Stomach smooth muscle (tissue), 2 donors: ENCODE data around the gene SRM.
A peak's percentile ranks its signal among the peaks of the same experiment; 100 is the strongest.
"Not testable (repeated sequence)": the region's sequence is repeated elsewhere in the genome, so short reads cannot be mapped to it uniquely, and the experiment has no call there.

Source experiments
- H3K27ac ChIP-seq: one replicate; pipeline ENCODE4 v1.7.0; 2013; ENCODE audit warnings: mild to moderate bottlenecking, low read length, inconsistent platforms
- H3K27me3 ChIP-seq, 2 donors: one replicate each; pipeline ENCODE4 v1.7.0; 2013; ENCODE audit warnings: low read length in 2 of 2; ENCODE audit not compliant: insufficient read depth in 2 of 2, control insufficient read depth in 1 of 2
- H3K36me3 ChIP-seq, 2 donors: one replicate each; pipeline ENCODE4 v1.7.0; 2013; ENCODE audit warnings: low read length in 2 of 2; ENCODE audit not compliant: control insufficient read depth in 2 of 2, insufficient read depth in 2 of 2
- H3K4me1 ChIP-seq: one replicate; pipeline ENCODE4 v1.7.0; 2013; ENCODE audit warnings: low read length; ENCODE audit not compliant: control insufficient read depth, insufficient read depth
- H3K4me3 ChIP-seq, 2 donors: one replicate each; pipeline ENCODE4 v1.7.0; 2013; ENCODE audit warnings: low read length in 2 of 2
- H3K9ac ChIP-seq, 2 donors: one replicate each; pipeline ENCODE4 v1.7.0; 2013; ENCODE audit warnings: low read length in 2 of 2, mild to moderate bottlenecking in 1 of 2
- H3K9me3 ChIP-seq, 2 donors: one replicate each; pipeline ENCODE4 v1.7.0; 2013; ENCODE audit warnings: low read length in 2 of 2; ENCODE audit not compliant: control insufficient read depth in 2 of 2
- donor health status: healthy.
- donor health status: Pancreatic carcinoma.

SRM gene

GRCh38 chr1:11044086-11044848 lies 15.6 kb downstream of the SRM start:
- H3K27ac ChIP-seq: no peak overlapping the region
- no peaks in the 10 kb centered on the region for H3K9me3 ChIP-seq
- no peak overlapping the region for H3K9ac ChIP-seq
- no peak overlapping the region for H3K4me3 ChIP-seq
- peaks cover 0 to 2% of the 10 kb centered on the region in 2 donors for H3K27me3 ChIP-seq
- no peaks in the 10 kb centered on the region for H3K36me3 ChIP-seq
- no peaks in the 10 kb centered on the region for H3K4me1 ChIP-seq

DNA sequence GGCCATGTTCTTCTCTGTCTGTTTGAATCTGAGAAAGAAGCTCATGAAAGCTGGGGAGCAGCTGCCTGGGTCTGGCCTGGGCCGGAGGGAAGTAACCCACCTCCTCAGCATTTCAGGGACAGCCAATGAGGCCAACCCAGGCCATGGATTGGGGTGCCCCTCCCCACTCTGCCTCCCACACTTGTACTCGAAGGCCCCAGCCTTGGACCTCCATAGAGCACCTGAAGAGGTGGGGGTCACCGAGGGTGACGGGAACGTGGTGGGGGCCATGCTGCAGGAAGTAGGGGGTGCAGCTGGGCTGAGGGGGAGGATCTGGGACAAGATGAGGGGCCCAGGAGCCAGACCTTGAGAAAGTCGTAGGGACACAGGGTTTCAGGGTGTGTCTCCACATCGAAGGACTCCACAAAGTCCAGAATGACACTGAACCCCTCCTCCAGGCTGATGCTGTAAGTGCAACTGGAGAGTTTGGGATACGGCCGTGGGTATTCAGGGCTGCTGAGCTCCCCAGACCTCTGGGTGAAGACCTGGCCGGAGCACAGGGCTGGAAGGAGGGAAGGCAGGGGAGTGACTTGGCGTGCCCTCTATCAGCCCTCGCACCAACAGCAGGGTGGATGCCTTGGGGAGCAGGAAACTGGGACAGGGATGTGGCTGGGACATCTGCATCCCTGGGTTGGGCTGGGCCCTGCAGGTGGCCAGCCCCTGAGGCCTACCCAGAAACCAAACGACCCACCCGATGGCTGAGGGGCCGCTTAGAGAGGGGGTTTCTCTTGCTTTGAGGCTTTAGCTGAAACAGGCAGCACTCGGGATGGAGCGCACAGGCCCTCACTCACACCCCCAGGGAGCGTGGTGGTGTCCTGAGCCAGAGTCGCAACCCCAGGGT lies 16.6 kb downstream of the SRM start:
- Histone ChIP-seq H3K27ac (no peak overlapping the region), H3K27me3 (peaks cover 0 to 2% of the 10 kb centered on the region in 2 donors), H3K36me3 (no peaks in the 10 kb centered on the region), H3K9me3 (no peaks in the 10 kb centered on the region), H3K9ac (no peak overlapping the region), H3K4me1 (peaks cover under 1% of the 10 kb centered on the region), H3K4me3 (no peak overlapping the region)

DNA sequence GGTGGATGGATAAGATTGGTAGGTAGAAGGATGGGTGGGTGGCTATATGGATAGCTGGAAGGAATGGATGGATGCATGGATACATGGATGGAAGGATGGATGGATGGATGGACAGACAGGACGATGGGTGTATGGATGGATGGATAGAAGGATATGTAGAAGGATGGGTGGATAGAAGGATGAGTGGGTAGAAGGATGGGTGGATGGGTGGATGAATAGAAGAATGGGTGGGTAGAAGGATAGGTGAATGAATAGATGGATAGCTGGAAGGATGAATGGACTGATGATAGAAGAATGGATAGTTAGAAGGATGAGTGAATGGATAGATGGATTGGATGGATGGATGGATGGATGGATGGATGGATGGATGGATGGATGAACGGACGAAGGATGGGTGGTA lies 17.8 kb downstream of the SRM start:
- Histone ChIP-seq H3K9me3 (no peaks in the 10 kb centered on the region), H3K27ac (no peak overlapping the region), H3K4me1 (peaks cover 5% of the 10 kb centered on the region), H3K27me3 (peaks cover 0 to 2% of the 10 kb centered on the region in 2 donors), H3K9ac (no peak overlapping the region), H3K36me3 (no peaks in the 10 kb centered on the region), H3K4me3 (no peak overlapping the region)

DNA sequence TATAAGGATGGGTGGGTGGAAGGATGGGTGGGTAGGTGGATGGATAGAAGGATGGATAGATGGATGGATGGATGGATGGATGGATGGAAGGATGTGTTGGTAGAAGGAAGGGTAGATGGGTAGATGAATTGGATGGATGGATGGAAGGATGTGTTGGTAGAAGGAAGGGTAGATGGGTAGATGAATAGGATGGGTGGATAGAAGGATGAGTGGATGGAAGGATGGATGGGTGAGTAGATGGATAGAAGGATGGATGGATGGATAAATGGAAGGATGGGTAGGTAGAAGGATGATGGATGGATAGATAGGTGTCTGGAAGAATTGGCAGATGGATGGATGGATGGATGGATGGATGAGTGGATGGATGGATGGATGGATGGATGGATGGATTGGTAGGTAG lies 18.8 kb downstream of the SRM start:
- H3K27ac ChIP-seq: no peak overlapping the region
- no peaks in the 10 kb centered on the region for H3K36me3 ChIP-seq
- peaks cover 5% of the 10 kb centered on the region for H3K4me1 ChIP-seq
- no peak overlapping the region for H3K9ac ChIP-seq
- no peak overlapping the region for H3K4me3 ChIP-seq
- H3K27me3 ChIP-seq: peaks cover 0 to 2% of the 10 kb centered on the region in 2 donors
- no peaks in the 10 kb centered on the region for H3K9me3 ChIP-seq

DNA sequence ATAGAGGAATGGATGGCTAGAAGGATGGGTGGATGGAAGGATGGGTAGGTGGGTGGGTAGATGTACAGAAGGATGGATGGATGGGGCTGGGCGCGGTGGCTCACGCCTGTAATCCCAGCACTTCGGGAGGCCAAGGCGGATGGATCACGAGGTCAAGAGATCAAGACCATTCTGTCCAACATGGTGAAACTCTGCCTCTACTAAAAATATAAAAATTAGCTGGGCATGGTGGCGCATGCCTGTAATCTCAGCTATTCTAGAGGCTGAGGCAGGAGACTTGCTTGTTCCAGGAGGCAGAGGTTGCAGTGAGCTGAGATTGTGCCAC lies 19.8 kb downstream of the SRM start:
- not testable (repeated sequence) for H3K9me3 ChIP-seq, H3K36me3 ChIP-seq, H3K4me1 ChIP-seq, H3K4me3 ChIP-seq, H3K27ac ChIP-seq, H3K9ac ChIP-seq, H3K27me3 ChIP-seq

- Histone ChIP-seq H3K4me1 (peaks cover 5% of the 10 kb centered on the region), H3K27ac (no peak overlapping the region), H3K9ac (no peak overlapping the region), H3K4me3 (no peak overlapping the region), H3K36me3 (no peaks in the 10 kb centered on the region), H3K27me3 (no peaks in the 10 kb centered on the region), H3K9me3 (no peaks in the 10 kb centered on the region)
Measured at GRCh38 chr1:11039351-11040104, 20.3 kb downstream of the SRM start.

DNA sequence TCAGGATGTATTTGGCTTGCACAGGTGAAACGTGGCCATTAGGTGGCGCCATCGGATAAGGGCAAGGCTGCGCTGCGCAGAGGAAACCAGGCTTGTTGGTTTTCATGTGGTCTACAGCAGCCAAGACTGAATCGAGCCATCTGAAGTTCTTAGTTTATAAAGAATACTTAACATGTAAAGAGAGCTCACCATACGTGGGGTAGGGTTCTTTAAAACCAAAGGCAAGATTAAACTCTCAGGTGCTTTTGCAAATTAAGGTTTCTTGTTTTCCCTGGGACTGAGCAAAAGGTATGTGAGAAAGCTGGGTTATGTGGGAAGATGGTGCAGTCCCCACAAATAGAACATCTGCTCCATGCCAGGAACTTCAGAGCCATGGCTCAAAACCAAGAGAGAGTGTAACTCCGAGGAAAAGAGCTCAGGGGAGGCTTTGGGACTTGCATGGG lies 22.1 kb downstream of the SRM start:
- Histone ChIP-seq H3K27ac (no peak overlapping the region), H3K9me3 (no peaks in the 10 kb centered on the region), H3K27me3 (no peaks in the 10 kb centered on the region), H3K9ac (peak overlapping the region in 1 of 2 donors; percentile 3), H3K4me1 (peaks cover 5% of the 10 kb centered on the region), H3K36me3 (no peaks in the 10 kb centered on the region), H3K4me3 (peak overlapping the region in 1 of 2 donors; percentile 58)

DNA sequence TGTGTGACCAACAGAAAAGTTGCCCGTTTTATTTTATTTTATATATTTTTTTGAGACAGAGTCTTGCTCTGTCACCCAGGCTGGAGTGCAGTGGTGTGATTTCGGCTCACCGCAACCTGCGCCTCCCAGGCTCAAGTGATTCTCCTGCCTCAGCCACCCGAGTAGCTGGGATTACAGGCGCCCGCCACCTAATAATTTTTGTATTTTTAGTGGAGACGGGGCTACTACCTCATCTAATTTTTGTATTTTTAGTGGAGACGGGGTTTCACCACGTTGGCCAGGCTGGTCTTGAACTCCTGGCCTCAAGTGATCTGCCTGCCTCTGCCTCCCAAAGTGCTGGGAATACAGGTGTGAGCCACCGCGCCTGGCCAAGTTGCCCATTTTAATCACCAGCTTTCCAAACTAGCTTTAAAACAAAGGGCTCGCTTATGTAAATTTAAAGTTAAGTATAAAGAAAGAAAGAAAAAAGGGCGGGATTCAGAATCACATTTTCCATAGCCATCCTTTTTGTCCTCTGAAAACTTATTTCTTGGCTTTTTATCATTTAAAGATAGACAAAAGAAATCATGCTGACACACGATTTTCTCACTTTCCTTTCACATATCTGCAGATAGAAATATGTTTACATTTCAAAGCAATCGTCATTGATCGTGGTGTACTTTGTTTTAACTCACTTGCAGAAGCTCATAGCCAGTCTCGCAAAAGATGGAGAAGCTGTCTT lies 22.6 kb downstream of the SRM start:
- not testable (repeated sequence) for H3K27me3 ChIP-seq, H3K9ac ChIP-seq, H3K36me3 ChIP-seq, H3K9me3 ChIP-seq, H3K27ac ChIP-seq, H3K4me3 ChIP-seq, H3K4me1 ChIP-seq

DNA sequence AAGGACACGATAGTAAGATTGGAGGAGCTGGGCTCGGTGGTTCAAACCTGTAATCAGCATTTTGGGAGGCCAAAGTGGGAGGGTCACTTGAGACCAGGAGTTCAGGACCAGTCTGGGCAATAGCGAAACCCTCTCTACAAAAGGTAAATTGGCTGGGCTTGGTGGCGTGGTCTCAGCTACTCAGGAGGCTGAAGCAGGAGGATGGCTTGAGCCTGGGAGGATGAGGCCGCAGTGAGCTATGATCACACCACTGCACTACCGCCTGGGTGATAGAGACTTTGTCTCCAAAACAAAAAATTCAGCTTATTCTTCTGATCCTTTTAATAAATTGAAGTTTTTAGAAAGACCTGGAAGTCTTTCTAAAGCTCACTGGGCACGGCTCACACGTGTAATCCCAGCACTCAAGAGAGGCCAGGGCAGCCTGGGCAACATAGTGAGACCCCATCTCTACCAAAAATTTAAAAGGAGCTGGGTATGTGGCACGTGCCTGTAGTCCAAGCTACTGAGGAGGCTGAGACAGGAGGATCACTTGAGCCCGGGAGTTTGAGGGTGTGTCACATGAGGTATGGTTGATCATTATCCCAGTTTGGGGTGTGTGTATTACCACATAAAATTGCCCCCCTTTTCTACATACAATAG lies 28.1 kb downstream of the SRM start:
- H3K9ac ChIP-seq: no peak overlapping the region
- no peak overlapping the region for H3K27ac ChIP-seq
- no peaks in the 10 kb centered on the region for H3K9me3 ChIP-seq
- peaks cover 12 to 16% of the 10 kb centered on the region in 2 donors for H3K36me3 ChIP-seq
- no peak overlapping the region for H3K4me3 ChIP-seq
- no peaks in the 10 kb centered on the region for H3K4me1 ChIP-seq
- no peaks in the 10 kb centered on the region for H3K27me3 ChIP-seq

DNA sequence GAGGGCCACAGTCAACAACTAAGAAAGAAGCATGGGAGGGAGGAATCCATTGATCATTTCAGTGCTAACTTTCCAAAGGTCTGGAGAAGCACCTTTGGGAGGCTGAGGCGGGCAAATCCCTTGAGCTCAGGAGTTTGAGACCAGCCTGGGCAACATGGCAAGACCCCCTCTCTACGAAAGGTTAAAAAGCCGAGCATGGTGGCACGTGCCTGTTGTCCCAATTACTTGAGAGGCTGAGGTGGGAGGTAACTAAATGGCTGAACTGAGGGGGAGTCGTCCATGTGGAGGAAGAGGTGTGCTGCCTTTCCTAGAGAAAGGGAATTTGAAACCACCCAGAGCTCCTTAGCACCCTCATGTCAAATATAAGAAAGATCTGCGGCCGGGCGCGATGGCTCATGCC lies 29.0 kb downstream of the SRM start:
- Histone ChIP-seq H3K4me1 (no peaks in the 10 kb centered on the region), H3K4me3 (no peak overlapping the region), H3K27ac (no peak overlapping the region), H3K9ac (no peak overlapping the region), H3K27me3 (no peaks in the 10 kb centered on the region), H3K36me3 (peaks cover 19 to 21% of the 10 kb centered on the region in 2 donors), H3K9me3 (no peaks in the 10 kb centered on the region)
